ENCODE data around the gene RPL13.

The RPL13 gene

DNA sequence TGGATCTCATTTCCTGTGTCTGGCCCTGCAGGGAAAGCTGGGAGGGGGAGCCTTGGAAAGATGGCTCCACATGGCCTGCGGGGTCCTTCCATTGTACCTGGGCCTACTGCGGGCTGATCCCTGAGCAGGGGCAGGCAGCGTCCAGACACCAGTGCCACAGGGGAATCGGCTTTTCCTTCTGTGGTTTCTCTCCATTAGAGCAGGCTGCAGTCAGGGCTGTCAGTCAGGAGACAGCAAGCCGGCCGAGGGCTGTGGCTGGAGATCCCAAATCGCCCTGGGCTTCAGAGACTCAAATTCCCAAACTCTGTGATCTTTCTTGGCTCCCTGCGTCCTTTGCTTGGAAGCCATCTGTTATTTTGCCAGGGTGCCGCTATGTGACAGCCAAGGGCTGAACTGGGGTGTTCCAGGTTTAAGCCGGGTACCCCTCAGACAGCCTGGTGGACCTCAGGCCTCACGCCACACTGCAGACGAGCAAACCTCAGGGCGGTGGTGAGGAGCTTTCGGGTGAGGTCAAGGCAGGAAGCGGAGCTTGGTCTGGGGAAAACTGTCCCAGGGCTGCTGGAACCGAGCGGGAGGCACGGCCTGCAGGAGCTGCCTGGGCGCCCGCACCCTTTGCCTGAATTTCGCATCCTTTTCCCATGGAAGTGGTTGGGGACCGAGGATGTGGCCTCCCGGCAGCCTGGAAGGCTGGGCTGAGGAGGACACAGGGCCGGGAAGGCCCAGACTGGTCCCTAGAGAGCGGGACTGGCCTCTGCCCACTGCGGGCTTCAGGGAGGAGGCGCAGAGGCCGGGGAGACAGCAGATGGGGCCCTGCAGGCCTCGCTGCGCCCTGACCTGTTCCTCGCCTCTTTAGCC, 13.6 kb downstream of the RPL13 start:
- no peak for TF ChIP-seq ZNF274 (IDR thresholded peaks at IDR 0.05; ENCODE audit: low read depth, low read length)
- H3K4me3 ChIP-seq (ENCODE audit: low read length), result peak overlapping the region; percentile 69; the same call in 1 of the 2 replicates

GRCh38 chr16:89574681-89575246, 14.3 kb downstream of the RPL13 start:
- TF ChIP-seq ZNF274 (IDR thresholded peaks at IDR 0.05; ENCODE audit: low read depth, low read length), result no peak
- H3K4me3 ChIP-seq (ENCODE audit: low read length), result peak overlapping the region; percentile 69; the same call in 1 of the 2 replicates

DNA sequence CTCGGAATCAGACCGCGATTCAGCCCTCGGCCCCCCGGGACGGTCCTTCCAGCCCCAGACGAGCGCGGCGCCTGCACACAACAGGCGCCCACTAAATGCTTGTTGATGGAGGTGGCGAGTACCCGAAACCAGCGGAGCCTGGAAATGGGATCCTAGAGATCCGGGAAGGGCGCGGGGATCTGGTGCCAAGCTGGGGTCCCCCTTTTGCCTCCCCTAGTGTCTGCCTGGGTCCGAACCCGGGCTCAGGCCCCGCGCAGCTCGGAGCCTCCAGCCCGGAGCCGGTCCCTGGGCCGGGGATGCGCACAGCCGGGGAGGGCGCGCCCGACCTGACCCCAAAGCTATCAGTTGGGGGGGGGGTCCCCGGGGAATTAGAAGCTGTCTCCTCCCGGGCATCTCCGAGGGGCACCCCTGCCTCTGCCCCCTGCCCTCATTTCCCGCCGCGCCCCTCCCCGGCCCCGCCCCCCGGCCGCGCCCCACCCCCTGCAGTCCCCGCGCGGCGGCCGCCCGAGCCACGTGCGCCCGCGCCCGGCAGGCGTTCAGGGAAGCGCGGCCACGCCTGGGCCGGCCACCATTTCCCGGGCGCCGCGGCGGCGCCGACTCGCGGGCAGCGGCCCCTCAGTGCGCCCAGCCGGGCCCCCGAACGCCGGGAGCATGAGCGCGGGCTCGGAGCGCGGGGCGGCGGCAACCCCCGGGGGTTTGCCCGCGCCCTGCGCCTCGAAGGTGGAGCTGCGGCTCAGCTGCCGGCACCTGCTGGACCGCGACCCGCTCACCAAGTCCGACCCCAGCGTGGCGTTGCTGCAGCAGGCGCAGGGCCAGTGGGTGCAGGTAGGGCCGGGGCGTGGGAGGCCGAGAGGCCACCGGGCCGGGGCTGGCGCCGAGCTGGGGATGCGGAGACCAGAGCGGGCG, 15.0 kb downstream of the RPL13 start, which contains the start of gene CPNE7:
CPNE7 (plus strand) TSS at position 512 of the 906 bp plus-strand sequence; CDS start at position 652, 140 bp downstream.
- peak within 1 kb of the TSS; percentile 69; the same call in 1 of the 2 replicates for H3K4me3 ChIP-seq (ENCODE audit: low read length)
- TF ChIP-seq ZNF274 (IDR thresholded peaks at IDR 0.05; ENCODE audit: low read depth, low read length), result no peak

GRCh38 chr16:89576153-89577054, 15.9 kb downstream of the RPL13 start:
- peak overlapping the region; percentile 58; the same call in 1 of the 2 replicates for H3K4me3 ChIP-seq (ENCODE audit: low read length)
- TF ChIP-seq ZNF274 (IDR thresholded peaks at IDR 0.05; ENCODE audit: low read depth, low read length), result no peak

DNA sequence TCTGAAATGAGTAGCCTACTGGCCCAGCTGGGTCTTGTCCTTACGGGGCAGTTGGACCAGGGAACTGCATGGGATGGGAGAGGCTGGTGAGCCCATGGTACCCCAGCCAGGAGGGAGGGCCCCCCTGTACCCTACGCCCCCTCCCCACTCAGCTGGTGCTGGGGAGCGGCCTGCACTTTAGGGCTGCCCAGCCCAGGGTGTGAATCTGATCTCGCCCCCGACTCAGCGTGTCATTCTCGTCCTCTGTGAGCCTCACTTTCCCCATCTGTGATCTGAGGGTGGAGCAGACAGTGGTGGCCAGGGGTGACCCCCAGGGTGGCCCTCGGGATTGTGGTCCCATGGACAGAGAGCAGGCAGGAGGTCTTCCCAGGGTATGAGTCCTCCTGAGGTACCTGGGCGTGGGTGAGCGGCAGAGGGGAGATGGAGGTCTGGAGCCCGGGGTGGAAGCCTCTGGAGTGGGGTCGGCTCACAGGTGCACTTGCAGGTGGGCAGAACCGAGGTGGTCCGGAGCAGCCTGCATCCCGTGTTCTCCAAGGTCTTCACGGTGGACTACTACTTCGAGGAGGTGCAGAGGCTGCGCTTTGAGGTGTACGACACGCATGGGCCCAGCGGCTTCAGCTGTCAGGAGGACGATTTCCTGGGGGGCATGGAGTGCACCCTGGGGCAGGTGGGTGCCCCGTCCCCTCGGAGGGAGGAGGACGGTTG, 16.7 kb downstream of the RPL13 start:
- H3K4me3 ChIP-seq (ENCODE audit: low read length), result no peak overlapping the region
- TF ChIP-seq ZNF274 (IDR thresholded peaks at IDR 0.05; ENCODE audit: low read depth, low read length), result no peak

DNA sequence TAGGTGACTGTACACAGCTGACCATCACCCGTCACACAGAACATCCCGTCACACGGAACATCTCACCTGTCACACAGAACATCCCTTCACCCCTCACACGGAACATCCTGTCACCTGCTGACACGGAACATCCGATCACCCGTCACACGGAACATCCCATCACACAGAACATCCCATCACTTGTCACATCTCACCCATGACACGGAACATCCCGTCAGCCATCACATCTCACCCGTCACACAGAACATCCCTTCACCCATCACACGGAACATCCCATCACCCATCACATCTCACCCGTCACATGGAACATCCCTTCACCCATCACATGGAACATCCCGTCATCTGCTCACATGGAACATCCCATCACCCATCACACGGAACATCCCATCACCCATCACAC, 18.9 kb downstream of the RPL13 start:
- no peak for TF ChIP-seq ZNF274 (IDR thresholded peaks at IDR 0.05; ENCODE audit: low read depth, low read length)
- H3K4me3 ChIP-seq (ENCODE audit: low read length), result no peak overlapping the region

DNA sequence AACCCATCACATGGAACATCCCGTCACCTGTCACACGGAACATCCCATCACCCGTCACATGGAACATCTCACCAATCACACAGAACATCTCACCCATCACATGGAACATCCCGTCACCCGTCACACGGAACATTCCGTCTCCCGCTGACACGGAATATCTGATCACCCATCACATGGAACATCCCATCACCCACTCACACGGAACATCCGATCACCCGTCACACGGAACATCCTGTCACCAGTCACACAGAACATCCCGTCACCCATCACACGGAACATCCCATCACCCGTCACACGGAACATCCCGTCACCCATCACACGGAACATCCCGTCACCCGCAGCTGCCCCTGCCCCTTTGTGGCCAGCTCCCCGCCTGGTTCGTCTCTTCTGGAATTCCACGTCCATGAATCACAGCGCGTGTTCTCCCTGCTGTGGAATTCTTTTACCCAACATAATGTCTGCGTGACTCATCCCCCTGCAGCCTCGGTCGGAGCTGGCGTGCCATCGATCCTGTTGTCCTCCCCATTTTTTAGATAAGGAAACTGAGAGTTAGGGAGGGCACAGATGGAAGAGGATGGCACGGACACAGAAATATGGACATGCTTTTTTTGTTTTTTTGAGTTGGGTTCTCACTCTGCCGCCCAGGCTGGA, 20.7 kb downstream of the RPL13 start:
- no peak for TF ChIP-seq ZNF274 (IDR thresholded peaks at IDR 0.05; ENCODE audit: low read depth, low read length)
- no peak overlapping the region for H3K4me3 ChIP-seq (ENCODE audit: low read length)

DNA sequence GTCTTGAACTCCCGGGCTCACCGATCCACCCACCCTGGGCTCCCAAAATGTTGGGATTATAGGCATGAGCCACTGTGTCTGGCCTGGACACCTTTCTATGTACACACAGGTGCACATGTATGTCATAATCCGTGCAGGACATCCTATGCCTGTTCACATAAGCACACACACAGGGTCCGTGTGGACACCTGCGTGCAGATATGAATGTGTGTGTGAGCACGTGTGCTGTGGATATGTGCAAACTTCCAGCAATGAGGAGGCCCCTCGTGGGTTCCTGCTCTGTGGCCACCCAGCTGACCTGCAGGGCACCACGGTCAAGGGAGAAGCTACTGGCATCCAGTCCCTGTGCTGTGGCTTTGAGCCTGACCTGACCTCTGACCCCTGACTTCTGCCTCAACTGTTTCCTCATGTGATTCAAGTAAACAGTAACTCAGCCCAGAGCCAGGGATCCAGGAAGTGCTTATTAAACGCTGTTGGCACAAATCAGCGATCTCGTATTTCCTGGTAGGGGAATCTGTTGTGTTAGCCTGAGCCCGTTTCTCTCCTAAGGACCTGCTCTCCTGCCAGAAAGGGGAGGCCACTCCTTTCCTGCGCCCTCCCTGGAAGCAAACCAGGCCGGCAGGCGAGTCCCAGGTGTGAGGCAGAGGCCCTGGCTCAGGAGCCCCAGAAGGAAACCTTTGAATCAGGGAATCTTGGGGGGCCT, 21.5 kb downstream of the RPL13 start:
- H3K4me3 ChIP-seq (ENCODE audit: low read length), result no peak overlapping the region
- TF ChIP-seq ZNF274 (IDR thresholded peaks at IDR 0.05; ENCODE audit: low read depth, low read length), result no peak

- H3K4me3 ChIP-seq (ENCODE audit: low read length), result no peak overlapping the region
- no peak for TF ChIP-seq ZNF274 (IDR thresholded peaks at IDR 0.05; ENCODE audit: low read depth, low read length)
These were observed 22.2 kb downstream of the RPL13 start for GRCh38 chr16:89582614-89583196.

DNA sequence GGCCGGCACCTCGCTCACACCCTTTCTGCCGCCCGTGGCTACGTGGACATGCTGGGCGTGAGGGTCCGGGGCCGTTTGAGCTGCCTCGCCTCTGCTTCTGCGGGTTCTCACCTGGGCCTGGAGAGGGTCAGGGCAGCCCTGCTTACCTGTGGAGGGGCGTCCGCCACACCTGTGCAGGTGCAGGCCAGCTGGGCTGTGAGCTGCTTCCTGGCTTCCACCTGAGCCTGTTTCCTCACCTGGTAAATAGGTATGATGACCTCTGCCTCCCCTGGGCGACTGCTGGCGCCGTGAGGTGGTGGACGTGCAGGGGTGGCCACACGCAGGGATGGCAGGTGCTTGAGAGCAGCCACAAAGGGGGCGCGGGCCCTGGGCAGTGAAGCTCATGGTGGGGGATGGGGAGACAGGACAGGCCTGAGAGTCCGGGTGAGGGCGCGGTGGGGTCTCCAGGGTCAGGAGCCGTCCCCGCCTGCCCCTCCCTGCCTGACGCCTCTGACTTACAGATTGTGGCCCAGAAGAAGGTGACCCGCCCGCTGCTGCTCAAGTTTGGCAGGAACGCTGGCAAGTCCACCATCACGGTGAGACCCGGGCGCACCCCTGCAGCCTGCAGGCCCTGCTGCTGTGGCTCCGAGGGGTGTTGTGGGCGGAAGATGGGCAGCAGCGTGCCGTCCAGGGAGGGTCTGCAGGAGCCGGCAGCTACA, 22.9 kb downstream of the RPL13 start:
- TF ChIP-seq ZNF274 (IDR thresholded peaks at IDR 0.05; ENCODE audit: low read depth, low read length), result no peak
- no peak overlapping the region for H3K4me3 ChIP-seq (ENCODE audit: low read length)
